Activated T-helper 1 cell treated with anti-CD3 and anti-CD28 coated beads, Interleukin-12 subunit alpha, Interleukin-12 subunit beta, Interleukin-2, Interleukin-4 antibody, amounts not matched to agents 30 ng/mL and 10 ng/mL and 1 ng/mL, durations not matched to agents 14 hours and 24 hours and 36 hours (primary cell): Measurements from ENCODE around the gene LSM12. TPM values are rescaled to one million over a fixed set of nuclear protein-coding genes. Genes with fewer than 3 reads are reported as not detected.

Experiments
- DNase-seq: peaks from one replicate; pipeline ENCODE4 v3.0.0; 2021; ENCODE audit warnings: low spot score
- H3K27ac Mint-ChIP-seq: one replicate; pipeline ENCODE4 v1.8.0; 2021; ENCODE audit warnings: mild to moderate bottlenecking, mixed read lengths
- H3K27me3 Mint-ChIP-seq: one replicate; pipeline ENCODE4 v1.8.0; 2022; ENCODE audit warnings: mild to moderate bottlenecking, moderate library complexity, mixed read lengths; ENCODE audit not compliant: insufficient read depth
- H3K36me3 Mint-ChIP-seq: one replicate; pipeline ENCODE4 v1.8.0; 2021; ENCODE audit warnings: low read depth, mixed read lengths
- H3K4me1 Mint-ChIP-seq: one replicate; pipeline ENCODE4 v1.8.0; 2021; ENCODE audit warnings: low read depth, mixed read lengths
- H3K4me3 Mint-ChIP-seq: one replicate; pipeline ENCODE4 v1.8.0; 2021; ENCODE audit warnings: mild to moderate bottlenecking, moderate library complexity, mixed read lengths
- H3K9me3 Mint-ChIP-seq: one replicate; pipeline ENCODE4 v1.8.0; 2021; ENCODE audit warnings: mixed read lengths
- intact Hi-C: fragments of 100-400 bp; cut with micrococcal nuclease; formaldehyde crosslinking; loops from one replicate; pipeline ENCODE4 v1.15.1; 2024
- total RNA-seq: library from RNA; stranded (reverse); gene quantifications from 2 replicates; pipeline ENCODE4 v1.2.3, GENCODE V29; 2022

The LSM12 gene
- total RNA-seq, 1 donor from 2014 or later = 95.4 TPM

- Mint-ChIP-seq H3K4me3 (no peak overlapping the region), H3K27ac (no peak overlapping the region), H3K27me3 (peaks cover 51% of the 10 kb centered on the region), H3K9me3 (no peaks in the 10 kb centered on the region), H3K36me3 (no peaks in the 10 kb centered on the region), H3K4me1 (no peaks in the 10 kb centered on the region)
- intact Hi-C loops = no loop called here
- no peak for DNase-seq
Observed at GRCh38 chr17:43987131-43988021, 79.1 kb downstream of the LSM12 start.

GRCh38 chr17:43986225-43986981, 80.1 kb downstream of the LSM12 start:
- Mint-ChIP-seq H3K4me1 (no peaks in the 10 kb centered on the region), H3K4me3 (no peak overlapping the region), H3K36me3 (no peaks in the 10 kb centered on the region), H3K9me3 (no peaks in the 10 kb centered on the region), H3K27ac (no peak overlapping the region), H3K27me3 (peaks cover 61% of the 10 kb centered on the region)
- intact Hi-C loops = no loop called here
- DNase-seq = no peak

- no peaks in the 10 kb centered on the region for H3K36me3 Mint-ChIP-seq
- H3K27ac Mint-ChIP-seq = no peak overlapping the region
- H3K27me3 Mint-ChIP-seq = peaks cover 70% of the 10 kb centered on the region
- DNase-seq = no peak
- intact Hi-C loops = no loop called here
- no peaks in the 10 kb centered on the region for H3K9me3 Mint-ChIP-seq
- H3K4me1 Mint-ChIP-seq = no peaks in the 10 kb centered on the region
- H3K4me3 Mint-ChIP-seq = no peak overlapping the region
Observed at GRCh38 chr17:43984521-43984920, 82.0 kb downstream of the LSM12 start.

Other genes starting within 250 kb of the LSM12 start
- gene MPP3, start 233.5 kb downstream of the LSM12 start, total RNA-seq = 0.22 and 0.47 TPM in 2 replicates
- gene CD300LG, start 219.5 kb downstream of the LSM12 start, total RNA-seq = not detected in 2 replicates
- gene MPP2, start 159.1 kb downstream of the LSM12 start, total RNA-seq = 0.91 and 1.4 TPM in 2 replicates
- gene PPY, start 124.2 kb downstream of the LSM12 start, total RNA-seq = not detected in 2 replicates
- gene PYY, start 112.7 kb downstream of the LSM12 start, total RNA-seq = 0.36 TPM in 1 of 2 replicates, not detected in the other
- gene NAGS, start 62.0 kb downstream of the LSM12 start, total RNA-seq = 0.39 and 0.60 TPM in 2 replicates
- 31.6 and 32.8 TPM in 2 replicates for gene TMEM101, start 51.7 kb downstream of the LSM12 start, total RNA-seq
- 33.5 and 34.9 TPM in 2 replicates for gene G6PC3, start 4.1 kb upstream of the LSM12 start, total RNA-seq
- gene HDAC5, start 57.0 kb upstream of the LSM12 start, total RNA-seq = 20.6 and 22.8 TPM in 2 replicates
- gene HROB, start 75.3 kb upstream of the LSM12 start, total RNA-seq = 23.0 and 23.1 TPM in 2 replicates
- 0.31 and 0.42 TPM in 2 replicates for gene ASB16, start 104.0 kb upstream of the LSM12 start, total RNA-seq
- 17.3 and 18.7 TPM in 2 replicates for gene TMUB2, start 120.3 kb upstream of the LSM12 start, total RNA-seq
- 125 and 126 TPM in 2 replicates for gene ATXN7L3, start 133.2 kb upstream of the LSM12 start, total RNA-seq
- gene UBTF, start 153.0 kb upstream of the LSM12 start, total RNA-seq = 201 and 215 TPM in 2 replicates
- not detected in 2 replicates for gene SLC4A1, start 201.5 kb upstream of the LSM12 start, total RNA-seq
- gene RUNDC3A, start 241.9 kb upstream of the LSM12 start, total RNA-seq = 0.13 and 0.22 TPM in 2 replicates